K562 (cell line): ENCODE measurements around the gene TOP3A. TPM values are rescaled to one million over a fixed set of nuclear protein-coding genes. Genes with fewer than 3 reads are reported as not detected.

Source experiments
- JUNB ChIP-seq: fragments of 450-650 bp; formaldehyde crosslinking; conservative IDR thresholded peaks from 2 replicates; pipeline ENCODE4 v1.4.0; 2020; ENCODE audit warnings: mild to moderate bottlenecking
- MAFK ChIP-seq: IDR thresholded peaks from 2 replicates; pipeline ENCODE4 v1.6.1; 2011; ENCODE audit warnings: low read length, improper control_type of control experiment
- MYBL2 ChIP-seq, 2 experiments: fragments of 450-650 bp in 1 of 2; sonication (generic) in 1 of 2; formaldehyde crosslinking in 1 of 2; IDR thresholded peaks; 2 replicates each; pipeline versions ENCODE4 v1.6.1 to v1.8.1; 2017 to 2022; ENCODE audit warnings: borderline replicate concordance in 1 of 2, inconsistent platforms in 1 of 2, low read depth in 1 of 2, mild to moderate bottlenecking in 1 of 2, missing genetic modification reagents in 1 of 2, moderate library complexity in 1 of 2
- NFATC3 ChIP-seq: fragments of 450-650 bp; IDR thresholded peaks from 2 replicates; pipeline ENCODE4 v1.6.1; 2017; ENCODE audit warnings: mild to moderate bottlenecking
- NFE2L1 ChIP-seq: fragments of 450-650 bp; IDR thresholded peaks from 2 replicates; pipeline ENCODE4 v1.6.1; 2016; ENCODE audit warnings: missing genetic modification characterization, low read depth, mild to moderate bottlenecking, missing compliant biosample characterization, moderate library complexity, borderline replicate concordance
- NR4A1 ChIP-seq, 2 experiments: fragments of 250-450 bp in 1 of 2; fragments of 450-650 bp in 1 of 2; sonication (Bioruptor Pico) in 1 of 2; IDR thresholded peaks; 2 replicates each; pipeline versions ENCODE4 v1.4.0 to v1.6.1; 2016 to 2020; ENCODE audit warnings: mild to moderate bottlenecking in 2 of 2, missing compliant biosample characterization in 1 of 2, missing genetic modification characterization in 1 of 2, moderate library complexity in 1 of 2
- PRPF4 ChIP-seq: fragments of 200-400 bp; formaldehyde crosslinking; IDR thresholded peaks from one replicate; pipeline ENCODE4 v1.6.1; 2017; ENCODE audit warnings: low read length, low read depth, mild to moderate bottlenecking; ENCODE audit not compliant: insufficient read depth, poor library complexity, severe bottlenecking
- RBM15 ChIP-seq: fragments of 200-400 bp; formaldehyde crosslinking; IDR thresholded peaks from 2 replicates; pipeline ENCODE4 v1.6.1; 2018; ENCODE audit warnings: mild to moderate bottlenecking, low read length, moderate library complexity; ENCODE audit not compliant: insufficient read depth
- SNIP1 ChIP-seq: fragments of 450-650 bp; IDR thresholded peaks from 2 replicates; pipeline ENCODE4 v1.7.1; 2017; ENCODE audit warnings: low read depth, mild to moderate bottlenecking
- TRIM24 ChIP-seq, 2 experiments: fragments of 450-650 bp; IDR thresholded peaks; 2 replicates each; pipeline ENCODE4 v1.6.1; 2016
- ZKSCAN1 ChIP-seq: fragments of 150-350 bp; IDR thresholded peaks from 2 replicates; pipeline ENCODE4 v1.6.1; 2016; ENCODE audit warnings: low read depth, low read length
- ZKSCAN3 ChIP-seq: fragments of 250-450 bp; sonication (Bioruptor Pico); IDR thresholded peaks from 2 replicates; pipeline ENCODE4 v1.4.0; 2020
- ZNF695 ChIP-seq: fragments of 450-650 bp; formaldehyde crosslinking; IDR thresholded peaks from 2 replicates; pipeline ENCODE4 v1.4.0; 2020; ENCODE audit warnings: mild to moderate bottlenecking, moderate library complexity
- ZNF79 ChIP-seq: fragments of 250-450 bp; sonication (Bioruptor Pico); IDR thresholded peaks from 2 replicates; pipeline ENCODE4 v1.4.0; 2020; ENCODE audit warnings: low read depth, mild to moderate bottlenecking, moderate library complexity
- ZZZ3 ChIP-seq: fragments of 450-650 bp; IDR thresholded peaks from 2 replicates; pipeline ENCODE4 v1.6.1; 2016; ENCODE audit warnings: antibody characterized with exemption, mild to moderate bottlenecking, moderate library complexity
- polyA plus RNA-seq, 8 experiments: library from polyadenylated mRNA; depleted of rRNA in 4 of 8; stranded (reverse) in 5 of 8; unstranded in 3 of 8; fragments of >200 nt; fragmentation: Nextera tagmentation in 2 of 8; fragmentation: Illumina TruSeq in 1 of 8; extraction: Ambion mirVana in 2 of 8; extraction: Trizol in 1 of 8; gene quantifications; 2 replicates each; pipeline versions ENCODE4 v1.2.1 to v1.2.3, GENCODE V29; 2011 to 2014; ENCODE audit warnings: inconsistent platforms in 1 of 8, missing spikeins in 1 of 8
- total RNA-seq, 7 experiments: library from RNA; depleted of rRNA in 6 of 7; stranded (reverse); fragments of >200 nt in 6 of 7; fragmentation: Illumina TruSeq in 2 of 7; extraction: Trizol in 2 of 7; gene quantifications; 2 replicates each; pipeline versions ENCODE4 v1.2.1 to v1.2.3, GENCODE V29; 2011 to 2021; ENCODE audit warnings: low replicate concordance in 1 of 7
- TF ChIP-seq, protein P1 (sequence below), 2 experiments: fragments of 450-650 bp in 1 of 2; IDR thresholded peaks; 2 replicates each; pipeline ENCODE4 v1.6.1; 2011 to 2017; ENCODE audit warnings: low read depth in 2 of 2, antibody characterized with exemption in 1 of 2, borderline replicate concordance in 1 of 2, low read length in 1 of 2, mild to moderate bottlenecking in 1 of 2, mixed read lengths in 1 of 2; ENCODE audit not compliant: control insufficient read depth in 1 of 2
- TF ChIP-seq, protein P2 (sequence below): IDR thresholded peaks from 2 replicates; pipeline ENCODE4 v1.6.1; 2012; ENCODE audit warnings: low read depth, low read length, improper control_type of control experiment, borderline replicate concordance
- TF ChIP-seq, protein P3 (sequence below): fragments of 450-650 bp; formaldehyde crosslinking; IDR thresholded peaks from 2 replicates; pipeline ENCODE4 v1.4.0; 2020; ENCODE audit warnings: mild to moderate bottlenecking, moderate library complexity
- TF ChIP-seq, protein P4 (sequence below): fragments of 450-650 bp; IDR thresholded peaks from 2 replicates; pipeline ENCODE4 v1.7.0; 2016; ENCODE audit warnings: borderline replicate concordance

The TOP3A gene
- total and polyA plus RNA-seq, 9 of the 15 experiments (the other 6 are each of a cell fraction or from before 2014, with no cell fraction given): 5.2 to 49.7 (median 24.7) TPM

DNA sequence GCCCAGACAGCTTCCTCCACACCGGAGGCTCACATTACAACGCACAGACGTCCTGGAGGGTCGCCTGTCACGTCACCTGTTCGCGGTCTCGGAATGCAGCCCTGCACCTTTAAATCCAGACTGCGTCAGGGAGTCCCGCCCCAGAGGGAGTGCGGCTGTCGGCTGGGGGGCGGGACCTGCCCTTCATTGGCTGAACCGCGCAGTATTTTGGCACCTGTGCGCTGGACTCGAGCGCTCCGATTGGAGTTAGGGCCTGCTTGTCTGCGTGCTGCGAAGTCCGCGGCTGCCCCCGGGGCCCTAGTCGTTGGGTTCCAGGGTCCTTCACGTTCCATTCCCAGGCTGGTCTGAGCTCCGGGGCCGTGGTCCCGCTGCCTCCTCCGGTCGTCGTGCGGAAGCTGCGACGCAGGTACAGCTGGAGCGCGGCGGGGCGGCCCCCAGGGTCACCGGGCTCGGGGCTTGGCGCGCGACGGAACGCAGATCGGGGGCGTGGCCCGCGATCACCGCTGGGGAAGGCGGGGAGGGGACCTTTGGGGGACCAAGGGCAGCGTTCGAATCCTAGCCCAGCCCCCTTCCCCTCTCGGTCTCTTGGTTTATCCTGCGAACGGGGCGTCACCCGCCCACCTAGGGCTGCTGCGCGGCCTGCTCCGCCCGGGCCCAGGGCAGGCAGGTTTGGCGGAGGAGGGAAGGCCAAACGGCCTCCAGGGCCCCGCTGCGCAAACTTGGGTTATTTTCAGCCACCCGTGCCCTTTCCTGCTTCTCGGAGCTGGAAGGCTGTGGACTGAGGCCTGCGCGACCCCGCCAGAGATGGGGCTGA, 54.3 kb downstream of the TOP3A start, which contains the start of gene MIEF2 (continued):
- TF ChIP-seq, protein P1, sequence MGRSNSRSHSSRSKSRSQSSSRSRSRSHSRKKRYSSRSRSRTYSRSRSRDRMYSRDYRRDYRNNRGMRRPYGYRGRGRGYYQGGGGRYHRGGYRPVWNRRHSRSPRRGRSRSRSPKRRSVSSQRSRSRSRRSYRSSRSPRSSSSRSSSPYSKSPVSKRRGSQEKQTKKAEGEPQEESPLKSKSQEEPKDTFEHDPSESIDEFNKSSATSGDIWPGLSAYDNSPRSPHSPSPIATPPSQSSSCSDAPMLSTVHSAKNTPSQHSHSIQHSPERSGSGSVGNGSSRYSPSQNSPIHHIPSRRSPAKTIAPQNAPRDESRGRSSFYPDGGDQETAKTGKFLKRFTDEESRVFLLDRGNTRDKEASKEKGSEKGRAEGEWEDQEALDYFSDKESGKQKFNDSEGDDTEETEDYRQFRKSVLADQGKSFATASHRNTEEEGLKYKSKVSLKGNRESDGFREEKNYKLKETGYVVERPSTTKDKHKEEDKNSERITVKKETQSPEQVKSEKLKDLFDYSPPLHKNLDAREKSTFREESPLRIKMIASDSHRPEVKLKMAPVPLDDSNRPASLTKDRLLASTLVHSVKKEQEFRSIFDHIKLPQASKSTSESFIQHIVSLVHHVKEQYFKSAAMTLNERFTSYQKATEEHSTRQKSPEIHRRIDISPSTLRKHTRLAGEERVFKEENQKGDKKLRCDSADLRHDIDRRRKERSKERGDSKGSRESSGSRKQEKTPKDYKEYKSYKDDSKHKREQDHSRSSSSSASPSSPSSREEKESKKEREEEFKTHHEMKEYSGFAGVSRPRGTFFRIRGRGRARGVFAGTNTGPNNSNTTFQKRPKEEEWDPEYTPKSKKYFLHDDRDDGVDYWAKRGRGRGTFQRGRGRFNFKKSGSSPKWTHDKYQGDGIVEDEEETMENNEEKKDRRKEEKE (IDR thresholded peaks at IDR 0.05; ENCODE audit: borderline replicate concordance in 1 of 2, control insufficient read depth in 1 of 2, low read depth in 2 of 2, low read length in 1 of 2): no peak
- TF ChIP-seq ZNF695: no peak
- TF ChIP-seq NFATC3: no peak
- no peak for TF ChIP-seq NR4A1 (CRISPR knock-in tag; IDR thresholded peaks at IDR 0.05)
- TF ChIP-seq NR4A1 (tag; IDR thresholded peaks at IDR 0.05): no peak
- no peak for TF ChIP-seq ZNF79 (CRISPR knock-in tag)
- TF ChIP-seq JUNB (CRISPR knock-in tag): no peak
- no peak for TF ChIP-seq MYBL2 (IDR thresholded peaks at IDR 0.05; ENCODE audit: low read depth)
- TF ChIP-seq MYBL2 (CRISPR knock-in tag; IDR thresholded peaks at IDR 0.05; ENCODE audit: borderline replicate concordance): no peak
- TF ChIP-seq ZZZ3: no peak
- TF ChIP-seq ZKSCAN1: no peak
- TF ChIP-seq NFE2L1 (tag): no peak
- no peak for TF ChIP-seq TRIM24 (IDR thresholded peaks at IDR 0.05)
- TF ChIP-seq PRPF4: no peak
- TF ChIP-seq, protein P2, sequence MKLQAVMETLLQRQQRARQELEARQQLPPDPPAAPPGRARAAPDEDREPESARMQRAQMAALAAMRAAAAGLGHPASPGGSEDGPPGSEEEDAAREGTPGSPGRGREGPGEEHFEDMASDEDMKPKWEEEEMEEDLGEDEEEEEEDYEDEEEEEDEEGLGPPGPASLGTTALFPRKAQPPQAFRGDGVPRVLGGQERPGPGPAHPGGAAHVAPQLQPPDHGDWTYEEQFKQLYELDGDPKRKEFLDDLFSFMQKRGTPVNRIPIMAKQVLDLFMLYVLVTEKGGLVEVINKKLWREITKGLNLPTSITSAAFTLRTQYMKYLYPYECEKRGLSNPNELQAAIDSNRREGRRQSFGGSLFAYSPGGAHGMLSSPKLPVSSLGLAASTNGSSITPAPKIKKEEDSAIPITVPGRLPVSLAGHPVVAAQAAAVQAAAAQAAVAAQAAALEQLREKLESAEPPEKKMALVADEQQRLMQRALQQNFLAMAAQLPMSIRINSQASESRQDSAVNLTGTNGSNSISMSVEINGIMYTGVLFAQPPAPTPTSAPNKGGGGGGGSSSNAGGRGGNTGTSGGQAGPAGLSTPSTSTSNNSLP: no peak
- TF ChIP-seq, protein P3, sequence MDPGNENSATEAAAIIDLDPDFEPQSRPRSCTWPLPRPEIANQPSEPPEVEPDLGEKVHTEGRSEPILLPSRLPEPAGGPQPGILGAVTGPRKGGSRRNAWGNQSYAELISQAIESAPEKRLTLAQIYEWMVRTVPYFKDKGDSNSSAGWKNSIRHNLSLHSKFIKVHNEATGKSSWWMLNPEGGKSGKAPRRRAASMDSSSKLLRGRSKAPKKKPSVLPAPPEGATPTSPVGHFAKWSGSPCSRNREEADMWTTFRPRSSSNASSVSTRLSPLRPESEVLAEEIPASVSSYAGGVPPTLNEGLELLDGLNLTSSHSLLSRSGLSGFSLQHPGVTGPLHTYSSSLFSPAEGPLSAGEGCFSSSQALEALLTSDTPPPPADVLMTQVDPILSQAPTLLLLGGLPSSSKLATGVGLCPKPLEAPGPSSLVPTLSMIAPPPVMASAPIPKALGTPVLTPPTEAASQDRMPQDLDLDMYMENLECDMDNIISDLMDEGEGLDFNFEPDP (CRISPR knock-in tag): no peak
- no peak for TF ChIP-seq RBM15
- TF ChIP-seq MAFK: no peak
- TF ChIP-seq SNIP1: no peak
- TF ChIP-seq ZKSCAN3 (CRISPR knock-in tag): no peak
- TF ChIP-seq, protein P4, sequence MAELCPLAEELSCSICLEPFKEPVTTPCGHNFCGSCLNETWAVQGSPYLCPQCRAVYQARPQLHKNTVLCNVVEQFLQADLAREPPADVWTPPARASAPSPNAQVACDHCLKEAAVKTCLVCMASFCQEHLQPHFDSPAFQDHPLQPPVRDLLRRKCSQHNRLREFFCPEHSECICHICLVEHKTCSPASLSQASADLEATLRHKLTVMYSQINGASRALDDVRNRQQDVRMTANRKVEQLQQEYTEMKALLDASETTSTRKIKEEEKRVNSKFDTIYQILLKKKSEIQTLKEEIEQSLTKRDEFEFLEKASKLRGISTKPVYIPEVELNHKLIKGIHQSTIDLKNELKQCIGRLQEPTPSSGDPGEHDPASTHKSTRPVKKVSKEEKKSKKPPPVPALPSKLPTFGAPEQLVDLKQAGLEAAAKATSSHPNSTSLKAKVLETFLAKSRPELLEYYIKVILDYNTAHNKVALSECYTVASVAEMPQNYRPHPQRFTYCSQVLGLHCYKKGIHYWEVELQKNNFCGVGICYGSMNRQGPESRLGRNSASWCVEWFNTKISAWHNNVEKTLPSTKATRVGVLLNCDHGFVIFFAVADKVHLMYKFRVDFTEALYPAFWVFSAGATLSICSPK: no peak
